Sigmoid colon (tissue), 4 donors: ENCODE results near the gene KIFC1.

Experiments used
- EP300 ChIP-seq, 4 donors: sonication (generic); formaldehyde crosslinking; IDR thresholded peaks; one replicate each; pipeline ENCODE4 v1.6.1; 2017; ENCODE audit warnings: antibody characterized with exemption in 4 of 4
- POLR2A ChIP-seq, 2 donors: fragments of 450-650 bp; IDR thresholded peaks; one replicate each; pipeline ENCODE4 v1.6.1; 2016; ENCODE audit warnings: antibody characterized with exemption in 2 of 2, mild to moderate bottlenecking in 2 of 2, moderate library complexity in 2 of 2
- POLR2AphosphoS5 ChIP-seq, 4 donors: sonication (generic); formaldehyde crosslinking; IDR thresholded peaks; one replicate each; pipeline ENCODE4 v1.6.1; 2017; ENCODE audit warnings: antibody characterized with exemption in 4 of 4
- TF ChIP-seq, protein P1 (sequence below), 4 experiments: fragments of 450-650 bp in 3 of 4; fragments of 200-600 bp in 1 of 4; IDR thresholded peaks; one replicate each; pipeline ENCODE4 v1.5.1; 2016 to 2019; ENCODE audit warnings: antibody characterized with exemption in 4 of 4, mild to moderate bottlenecking in 3 of 4, moderate library complexity in 2 of 4

DNA sequence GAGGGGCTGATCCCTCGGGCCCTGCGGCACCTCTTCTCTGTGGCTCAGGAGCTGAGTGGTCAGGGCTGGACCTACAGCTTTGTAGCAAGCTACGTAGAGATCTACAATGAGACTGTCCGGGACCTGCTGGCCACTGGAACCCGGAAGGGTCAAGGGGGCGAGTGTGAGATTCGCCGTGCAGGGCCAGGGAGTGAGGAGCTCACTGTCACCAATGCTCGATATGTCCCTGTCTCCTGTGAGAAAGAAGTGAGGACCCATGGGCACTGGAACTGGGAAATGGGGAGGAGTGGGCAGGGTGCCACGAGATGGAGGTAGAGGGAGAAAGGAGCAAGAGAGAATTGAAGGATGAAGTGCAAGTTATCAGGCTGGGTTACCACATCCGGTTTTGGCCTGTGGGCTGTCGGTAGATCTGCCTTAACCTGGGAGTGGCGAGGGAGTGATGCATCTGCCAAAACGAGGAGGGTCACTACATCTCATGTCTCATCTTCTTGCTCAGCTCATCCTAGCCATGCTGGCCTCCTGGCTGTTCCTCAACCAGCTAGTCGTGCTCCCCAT lies 13.8 kb downstream of the KIFC1 start:
- TF ChIP-seq EP300 (IDR thresholded peaks at IDR 0.05): no peak
- TF ChIP-seq, protein P1, sequence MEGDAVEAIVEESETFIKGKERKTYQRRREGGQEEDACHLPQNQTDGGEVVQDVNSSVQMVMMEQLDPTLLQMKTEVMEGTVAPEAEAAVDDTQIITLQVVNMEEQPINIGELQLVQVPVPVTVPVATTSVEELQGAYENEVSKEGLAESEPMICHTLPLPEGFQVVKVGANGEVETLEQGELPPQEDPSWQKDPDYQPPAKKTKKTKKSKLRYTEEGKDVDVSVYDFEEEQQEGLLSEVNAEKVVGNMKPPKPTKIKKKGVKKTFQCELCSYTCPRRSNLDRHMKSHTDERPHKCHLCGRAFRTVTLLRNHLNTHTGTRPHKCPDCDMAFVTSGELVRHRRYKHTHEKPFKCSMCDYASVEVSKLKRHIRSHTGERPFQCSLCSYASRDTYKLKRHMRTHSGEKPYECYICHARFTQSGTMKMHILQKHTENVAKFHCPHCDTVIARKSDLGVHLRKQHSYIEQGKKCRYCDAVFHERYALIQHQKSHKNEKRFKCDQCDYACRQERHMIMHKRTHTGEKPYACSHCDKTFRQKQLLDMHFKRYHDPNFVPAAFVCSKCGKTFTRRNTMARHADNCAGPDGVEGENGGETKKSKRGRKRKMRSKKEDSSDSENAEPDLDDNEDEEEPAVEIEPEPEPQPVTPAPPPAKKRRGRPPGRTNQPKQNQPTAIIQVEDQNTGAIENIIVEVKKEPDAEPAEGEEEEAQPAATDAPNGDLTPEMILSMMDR (IDR thresholded peaks at IDR 0.05): no peak
- no peak for TF ChIP-seq POLR2A (IDR thresholded peaks at IDR 0.05)
- no peak for TF ChIP-seq POLR2AphosphoS5 (IDR thresholded peaks at IDR 0.05)
